Esophagus squamous epithelium (tissue), 4 donors: ENCODE data around the gene ASCC2.

ENCODE experiments used
- CTCF ChIP-seq, 6 experiments: fragments of 450-650 bp in 4 of 6; fragments of 200-600 bp in 2 of 6; sonication (generic) in 2 of 6; IDR thresholded peaks; one replicate each; pipeline ENCODE4 v1.5.1; 2016 to 2019; ENCODE audit warnings: antibody characterized with exemption in 6 of 6, mild to moderate bottlenecking in 4 of 6, moderate library complexity in 4 of 6
- POLR2A ChIP-seq, 4 donors: fragments of 450-650 bp; IDR thresholded peaks; one replicate each; pipeline ENCODE4 v1.6.1; 2017; ENCODE audit warnings: antibody characterized with exemption in 4 of 4, mild to moderate bottlenecking in 4 of 4, moderate library complexity in 3 of 4

GRCh38 chr22:29839039-29839438 lies 965 bp upstream of the ASCC2 start:
- no peak for TF ChIP-seq CTCF (IDR thresholded peaks at IDR 0.05)
- TF ChIP-seq POLR2A (IDR thresholded peaks at IDR 0.05) = no peak
